GM12875 (cell line): ENCODE measurements around the gene CANT1.

ENCODE experiments used
- H3K4me3 ChIP-seq: one replicate; pipeline ENCODE4 v1.5.1; 2011; ENCODE audit warnings: low read depth, low read length, control low read depth
- TF ChIP-seq, protein P1 (sequence below): IDR thresholded peaks from 2 replicates; pipeline ENCODE4 v1.5.1; 2011; ENCODE audit warnings: low read depth, mild to moderate bottlenecking, control low read depth, inconsistent platforms, low read length, moderate library complexity, borderline replicate concordance; ENCODE audit not compliant: insufficient read depth

The CANT1 gene

DNA sequence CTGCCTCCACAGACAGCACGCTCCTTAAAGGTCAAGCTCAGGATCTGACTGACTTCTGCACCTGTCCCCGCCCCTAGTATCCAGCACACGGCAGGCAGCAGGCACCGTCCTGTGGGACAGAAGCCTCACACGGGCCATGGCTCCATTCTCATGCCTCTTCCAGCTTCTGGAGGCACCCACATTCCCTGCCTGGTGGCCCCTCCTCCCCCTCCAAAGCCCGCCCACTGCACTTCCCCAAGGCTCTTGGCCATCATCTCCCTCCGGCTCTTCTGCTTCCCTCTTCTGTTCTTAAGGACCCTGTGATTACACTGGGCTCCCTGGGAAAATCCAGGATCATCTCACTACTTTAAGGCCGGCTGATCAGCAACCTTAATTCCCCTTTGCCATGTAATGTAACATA is 3.5 kb downstream of the CANT1 start:
- TF ChIP-seq, protein P1, sequence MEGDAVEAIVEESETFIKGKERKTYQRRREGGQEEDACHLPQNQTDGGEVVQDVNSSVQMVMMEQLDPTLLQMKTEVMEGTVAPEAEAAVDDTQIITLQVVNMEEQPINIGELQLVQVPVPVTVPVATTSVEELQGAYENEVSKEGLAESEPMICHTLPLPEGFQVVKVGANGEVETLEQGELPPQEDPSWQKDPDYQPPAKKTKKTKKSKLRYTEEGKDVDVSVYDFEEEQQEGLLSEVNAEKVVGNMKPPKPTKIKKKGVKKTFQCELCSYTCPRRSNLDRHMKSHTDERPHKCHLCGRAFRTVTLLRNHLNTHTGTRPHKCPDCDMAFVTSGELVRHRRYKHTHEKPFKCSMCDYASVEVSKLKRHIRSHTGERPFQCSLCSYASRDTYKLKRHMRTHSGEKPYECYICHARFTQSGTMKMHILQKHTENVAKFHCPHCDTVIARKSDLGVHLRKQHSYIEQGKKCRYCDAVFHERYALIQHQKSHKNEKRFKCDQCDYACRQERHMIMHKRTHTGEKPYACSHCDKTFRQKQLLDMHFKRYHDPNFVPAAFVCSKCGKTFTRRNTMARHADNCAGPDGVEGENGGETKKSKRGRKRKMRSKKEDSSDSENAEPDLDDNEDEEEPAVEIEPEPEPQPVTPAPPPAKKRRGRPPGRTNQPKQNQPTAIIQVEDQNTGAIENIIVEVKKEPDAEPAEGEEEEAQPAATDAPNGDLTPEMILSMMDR = no peak
- no peak overlapping the region for H3K4me3 ChIP-seq

DNA sequence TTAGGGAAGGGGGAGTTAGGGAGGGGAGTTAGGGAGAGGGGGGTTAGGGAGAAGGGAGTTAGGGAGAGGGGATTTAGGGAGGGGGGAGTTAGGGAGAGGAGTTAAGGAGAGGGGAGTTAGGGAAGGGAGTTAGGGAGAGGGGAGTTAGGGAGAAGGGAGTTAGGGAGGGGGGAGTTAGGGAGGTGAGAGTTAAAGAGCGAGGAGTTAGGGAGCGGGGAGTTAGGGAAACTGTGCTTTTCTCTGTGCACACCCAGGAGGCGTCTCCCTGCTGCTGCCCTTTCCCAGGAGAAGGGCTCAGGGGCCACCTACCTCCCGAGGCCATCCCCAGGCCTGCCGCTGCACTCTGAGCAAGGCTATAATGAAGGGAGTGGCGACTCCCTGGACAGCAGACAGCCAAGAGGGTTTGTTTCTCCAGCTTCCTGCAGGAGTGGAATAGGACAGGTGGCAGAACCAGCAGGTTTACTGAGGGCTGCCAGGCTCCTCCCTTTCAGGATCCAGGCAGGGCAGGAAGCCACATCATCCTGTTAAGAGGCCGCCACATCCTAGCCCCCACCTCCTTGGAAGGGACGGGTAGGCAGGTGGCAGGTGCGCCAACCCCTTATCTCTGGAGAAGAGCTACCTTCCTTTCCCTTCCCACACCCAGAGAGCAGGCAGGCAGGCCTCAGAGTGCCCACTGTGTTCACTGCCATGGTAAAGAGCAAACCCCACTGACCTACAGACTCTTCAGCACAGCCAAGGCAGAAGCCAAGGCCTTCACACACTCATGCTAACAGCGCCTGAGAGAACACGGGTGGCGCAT is 4.3 kb downstream of the CANT1 start:
- TF ChIP-seq, protein P1 = no peak
- no peak overlapping the region for H3K4me3 ChIP-seq

DNA sequence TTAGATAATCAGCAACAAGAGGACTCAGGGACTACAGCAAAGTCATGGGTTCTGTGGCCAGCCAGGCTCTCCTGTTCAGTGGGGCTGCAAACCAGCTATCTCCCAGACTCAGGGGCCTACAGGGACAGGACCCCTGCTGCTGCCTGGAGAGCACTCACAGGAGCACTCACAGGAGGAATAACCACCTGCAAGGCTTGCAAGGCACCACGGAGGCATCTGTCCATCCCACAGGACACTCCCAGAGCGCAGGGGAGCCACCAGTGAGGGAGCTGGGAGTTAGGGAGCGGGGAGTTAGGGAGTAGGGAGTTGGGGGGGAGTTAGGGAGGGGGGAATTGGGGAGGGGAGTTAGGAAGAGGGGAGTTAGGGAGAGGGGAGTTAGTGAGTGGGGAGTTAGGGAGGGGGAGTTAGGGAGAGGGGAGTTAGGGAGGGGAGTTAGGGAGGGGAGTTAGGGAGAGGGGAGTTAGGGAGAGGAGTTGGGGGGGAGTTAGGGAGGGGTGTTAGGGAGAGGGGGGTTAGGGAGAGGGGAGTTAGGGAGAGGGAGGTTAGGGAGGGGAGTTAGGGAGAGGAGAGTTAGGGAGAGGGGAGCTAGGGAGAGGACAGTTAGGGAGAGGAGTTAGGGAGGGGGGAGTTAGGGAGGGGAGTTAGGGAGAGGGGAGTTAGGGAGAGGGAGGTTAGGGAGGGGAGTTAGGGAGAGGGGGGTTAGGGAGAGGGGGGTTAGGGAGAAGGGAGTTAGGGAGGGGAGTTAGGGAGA is 5.7 kb downstream of the CANT1 start:
- H3K4me3 ChIP-seq = no peak overlapping the region
- TF ChIP-seq, protein P1 = no peak

DNA sequence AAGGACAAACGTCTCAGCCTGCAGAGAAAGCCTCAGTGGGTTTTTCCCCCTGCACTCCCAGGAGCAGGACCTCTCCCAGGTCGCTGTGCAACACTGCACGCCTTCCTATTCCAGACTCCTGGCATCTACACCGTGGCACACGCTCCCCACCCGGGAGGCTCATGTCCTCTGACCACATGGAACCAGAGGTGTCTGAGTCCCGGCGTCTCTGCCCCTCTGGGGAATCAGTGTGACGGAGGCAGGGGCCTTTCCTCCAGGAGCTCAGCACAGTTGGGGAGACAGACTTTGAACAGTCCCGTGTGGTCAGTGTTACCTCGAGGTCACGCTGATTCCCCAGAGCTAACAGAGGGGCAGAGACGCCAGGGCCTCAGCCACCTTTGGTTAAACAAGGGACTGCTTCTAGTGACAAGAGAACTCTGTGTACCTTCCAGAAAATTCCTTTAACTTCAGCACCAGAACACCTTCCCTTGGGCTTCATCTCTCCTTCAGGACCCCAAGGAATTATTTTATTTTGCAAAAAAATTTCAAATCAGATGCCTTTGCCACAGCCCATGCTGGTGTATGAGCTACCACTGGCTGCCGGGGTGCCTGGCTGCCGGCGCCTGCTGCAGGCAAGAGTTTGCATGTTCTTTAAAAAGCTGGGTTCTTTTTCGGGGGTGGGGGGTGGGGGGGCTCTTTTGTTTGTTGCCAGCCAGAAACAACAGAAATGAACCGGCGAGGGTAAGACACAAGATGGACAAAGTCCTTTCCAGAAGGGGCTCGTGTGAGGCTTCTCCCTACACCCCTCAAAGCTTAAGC is 6.6 kb downstream of the CANT1 start:
- no peak overlapping the region for H3K4me3 ChIP-seq
- TF ChIP-seq, protein P1 = no peak

DNA sequence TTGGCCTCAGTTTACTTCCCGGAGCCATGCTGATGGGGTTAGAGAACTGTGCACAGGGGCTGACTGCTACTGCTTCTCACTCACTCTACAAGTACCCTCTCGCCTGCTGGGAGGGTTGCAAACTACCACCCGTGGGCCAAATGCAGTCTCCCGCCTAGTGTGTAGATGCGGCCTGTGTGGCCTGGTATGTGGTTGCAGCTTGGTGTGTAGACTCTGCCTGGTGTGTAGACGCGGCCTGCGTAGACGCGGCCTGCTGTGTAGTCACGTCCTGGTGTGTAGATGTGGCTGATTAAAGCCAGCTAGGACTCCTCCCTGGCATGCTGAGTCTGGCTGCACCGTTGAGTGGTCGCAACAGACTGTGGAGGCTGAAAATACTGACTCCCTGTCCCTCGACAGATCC is 7.3 kb downstream of the CANT1 start:
- TF ChIP-seq, protein P1 = no peak

DNA sequence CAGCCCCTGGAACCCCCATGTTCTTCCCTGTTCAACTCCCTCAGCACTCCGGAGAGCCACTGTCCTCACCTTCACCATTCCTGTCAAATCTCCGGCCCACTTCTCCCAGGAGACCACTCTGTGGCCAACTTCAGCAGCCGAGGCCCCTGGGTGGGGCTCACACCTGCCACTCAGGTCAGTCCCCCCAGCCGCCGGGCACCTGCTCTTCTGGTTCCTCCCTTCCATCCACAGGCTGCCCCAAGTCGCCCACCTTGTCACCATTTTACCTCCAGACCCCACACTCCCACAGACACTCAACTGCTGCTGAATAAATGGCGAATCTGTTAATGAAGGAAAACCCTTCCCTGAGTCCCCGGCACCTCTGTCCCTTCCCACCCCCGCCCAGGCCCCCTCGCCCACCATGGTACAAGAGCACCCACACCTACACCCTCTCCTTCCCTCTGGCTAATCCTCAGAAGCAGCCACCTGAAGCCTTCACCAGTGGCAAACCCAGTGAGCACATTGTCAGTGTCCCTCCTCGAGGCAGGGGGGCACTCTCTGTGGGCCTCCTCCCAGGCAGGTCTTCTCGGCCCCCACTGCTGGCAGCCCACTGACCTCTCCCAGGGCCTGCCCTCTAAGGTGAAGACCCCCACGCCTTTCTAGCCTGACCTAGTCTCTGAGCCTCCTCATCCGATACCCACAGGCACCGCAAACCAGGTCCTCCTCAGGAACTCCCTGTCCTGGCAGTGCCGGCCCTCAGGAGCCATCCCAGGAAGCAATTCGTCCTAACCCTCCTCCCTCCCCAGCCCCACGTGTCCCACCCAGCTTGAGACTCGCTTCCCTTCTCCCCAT is 8.2 kb downstream of the CANT1 start:
- H3K4me3 ChIP-seq = no peak overlapping the region
- TF ChIP-seq, protein P1 = no peak

More for the DNA sequence above, 7.3 kb downstream of the CANT1 start:
- no peak overlapping the region for H3K4me3 ChIP-seq
